H1 (cell line): Measurements from ENCODE around the gene CABP4.
A peak's percentile ranks its signal among the peaks of the same experiment; 100 is the strongest.

Experiments used
- CHD2 ChIP-seq: IDR thresholded peaks from 2 replicates; pipeline ENCODE4 v1.6.1; 2012; ENCODE audit warnings: low read length, improper control_type of control experiment
- CHD7 ChIP-seq: fragments of 300-600 bp; sonication (generic); IDR thresholded peaks from 2 replicates; pipeline ENCODE4 v1.7.1; 2012; ENCODE audit warnings: low read length, moderate library complexity, mild to moderate bottlenecking, inconsistent platforms; ENCODE audit not compliant: insufficient replicate concordance
- CTCF ChIP-seq, 3 experiments: IDR thresholded peaks; 1 replicate in 2 of 3; 2 replicates in 1 of 3; pipeline versions ENCODE4 v1.5.1 to v1.6.1; 2011; ENCODE audit warnings: low read length in 3 of 3, mild to moderate bottlenecking in 3 of 3, inconsistent platforms in 2 of 3, low read depth in 1 of 3, moderate library complexity in 1 of 3; ENCODE audit not compliant: insufficient read depth in 1 of 3; ENCODE audit errors: control extremely low read depth in 1 of 3
- EGR1 ChIP-seq: IDR thresholded peaks from 2 replicates; pipeline ENCODE4 v1.6.1; 2011; ENCODE audit warnings: low read depth, low read length, borderline replicate concordance
- EZH2 ChIP-seq: fragments of 200-600 bp; sonication (generic); IDR thresholded peaks from 2 replicates; pipeline ENCODE4 v1.7.1; 2012; ENCODE audit warnings: low read depth, mild to moderate bottlenecking, moderate library complexity, low read length, inconsistent platforms; ENCODE audit not compliant: severe bottlenecking
- FOSL1 ChIP-seq: IDR thresholded peaks from 2 replicates; pipeline ENCODE4 v1.6.1; 2011; ENCODE audit warnings: mild to moderate bottlenecking, low read depth, low read length, moderate library complexity; ENCODE audit not compliant: insufficient read depth
- NRF1 ChIP-seq: IDR thresholded peaks from 2 replicates; pipeline ENCODE4 v1.6.1; 2011; ENCODE audit warnings: mild to moderate bottlenecking, low read depth, low read length, improper control_type of control experiment
- POLR2A ChIP-seq, 2 experiments: IDR thresholded peaks; 1 replicate in 1 of 2; 2 replicates in 1 of 2; pipeline ENCODE4 v1.6.1; 2011; ENCODE audit warnings: low read depth in 2 of 2, low read length in 2 of 2, mild to moderate bottlenecking in 2 of 2; ENCODE audit errors: control extremely low read depth in 1 of 2
- POLR2AphosphoS5 ChIP-seq: IDR thresholded peaks from 2 replicates; pipeline ENCODE4 v1.6.1; 2011; ENCODE audit warnings: low read depth, low read length
- RFX5 ChIP-seq: IDR thresholded peaks from 2 replicates; pipeline ENCODE4 v1.6.1; 2011; ENCODE audit warnings: low read depth, low read length, improper control_type of control experiment, borderline replicate concordance
- SIN3A ChIP-seq, 2 experiments: IDR thresholded peaks in 1 of 2; conservative IDR thresholded peaks in 1 of 2; 2 replicates each; pipeline ENCODE4 v1.6.1; 2011 to 2012; ENCODE audit warnings: low read length in 2 of 2, improper control_type of control experiment in 1 of 2, low read depth in 1 of 2, mild to moderate bottlenecking in 1 of 2
- TCF12 ChIP-seq: IDR thresholded peaks from 2 replicates; pipeline ENCODE4 v1.6.1; 2011; ENCODE audit warnings: low read depth, mild to moderate bottlenecking, low read length
- USF2 ChIP-seq: IDR thresholded peaks from 2 replicates; pipeline ENCODE4 v1.6.1; 2011; ENCODE audit warnings: low read length, improper control_type of control experiment

- TF ChIP-seq RFX5 (no peak), POLR2A (IDR thresholded peaks at IDR 0.05; ENCODE audit: control extremely low read depth in 1 of 2, low read depth in 2 of 2, low read length in 2 of 2) (peak; percentile 57 to 84), EZH2 (no peak), POLR2AphosphoS5 (peak; percentile 72), TCF12 (no peak), USF2 (peak; percentile 38; the same call in 1 of the 2 replicates), FOSL1 (no peak), CHD7 (no peak), CTCF (IDR thresholded peaks at IDR 0.05; ENCODE audit: control extremely low read depth in 1 of 3, insufficient read depth in 1 of 3, low read depth in 1 of 3, low read length in 3 of 3) (peak; percentile 45 to 63 (median 59)), NRF1 (no peak), SIN3A (conservative IDR thresholded peaks at IDR 0.05 in 1 of 2, IDR thresholded peaks at IDR 0.05 in 1 of 2; ENCODE audit: low read depth in 1 of 2, low read length in 2 of 2) (peak; percentile 78 to 90; a peak in 2 of 4 replicates), EGR1 (peak; percentile 88), CHD2 (peak; percentile 47; the same call in 1 of the 2 replicates)
Measured at GRCh38 chr11:67468759-67469507, 13.8 kb downstream of the CABP4 start, which contains the start of gene TMEM134.
